HCT116 (cell line): ENCODE measurements around the gene PKD2L1.

ENCODE experiments used
- CTCF ChIP-seq, 3 experiments: fragments of 200-600 bp in 1 of 3; sonication (generic) in 1 of 3; IDR thresholded peaks in 2 of 3; conservative IDR thresholded peaks in 1 of 3; 2 replicates each; pipeline ENCODE4 v1.5.1; 2012 to 2017; ENCODE audit warnings: low read depth in 2 of 3, low read length in 2 of 3, antibody characterized with exemption in 1 of 3, borderline replicate concordance in 1 of 3, control low read depth in 1 of 3, mild to moderate bottlenecking in 1 of 3, mixed read lengths in 1 of 3, mixed run types in 1 of 3, moderate library complexity in 1 of 3; ENCODE audit not compliant: insufficient read depth in 1 of 3
- EZH2 ChIP-seq: fragments of 200-600 bp; sonication (generic); IDR thresholded peaks from 2 replicates; pipeline ENCODE4 v1.6.1; 2017; ENCODE audit warnings: antibody characterized with exemption, mixed run types
- EZH2phosphoT487 ChIP-seq: fragments of 200-600 bp; IDR thresholded peaks from 2 replicates; pipeline ENCODE4 v1.6.1; 2018; ENCODE audit warnings: antibody characterized with exemption, borderline replicate concordance
- POLR2A ChIP-seq: IDR thresholded peaks from 2 replicates; pipeline ENCODE4 v1.7.0; 2011; ENCODE audit warnings: borderline replicate concordance; ENCODE audit not compliant: insufficient read depth, insufficient read length; ENCODE audit errors: extremely low read depth
- RAD21 ChIP-seq: IDR thresholded peaks from 2 replicates; pipeline ENCODE4 v1.6.1; 2012; ENCODE audit warnings: low read depth, mild to moderate bottlenecking
- YY1 ChIP-seq: IDR thresholded peaks from 2 replicates; pipeline ENCODE4 v1.6.1; 2011; ENCODE audit warnings: low read length, low read depth, moderate library complexity, mild to moderate bottlenecking; ENCODE audit not compliant: insufficient replicate concordance; ENCODE audit errors: extremely low read depth
- TF ChIP-seq, protein P1 (sequence below): IDR thresholded peaks from 2 replicates; pipeline ENCODE4 v1.6.1; 2012

DNA sequence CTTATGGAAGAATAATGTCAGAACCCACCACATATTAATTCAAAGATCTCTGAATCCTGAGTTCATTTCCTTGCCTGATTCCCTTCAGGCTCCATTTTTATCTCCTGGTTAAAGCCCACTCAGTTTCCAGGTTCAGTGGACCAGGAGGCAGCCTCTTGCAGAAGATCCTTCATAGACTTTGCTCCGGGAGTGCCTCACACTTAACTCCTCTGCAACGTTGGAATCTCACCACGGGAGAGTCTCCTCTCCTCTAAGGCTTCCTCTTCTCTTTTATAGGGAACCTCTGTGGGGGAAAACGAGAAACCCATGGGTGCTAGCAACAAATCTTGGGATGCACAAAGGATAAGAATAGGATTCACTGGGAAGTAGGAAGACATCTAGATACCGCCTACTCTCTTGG is 41.8 kb downstream of the PKD2L1 start:
- TF ChIP-seq RAD21 (no peak), POLR2A (no peak), CTCF (IDR thresholded peaks at IDR 0.05 in 2 of 3, conservative IDR thresholded peaks at IDR 0.05 in 1 of 3; ENCODE audit: borderline replicate concordance in 1 of 3, insufficient read depth in 1 of 3, low read depth in 2 of 3, low read length in 2 of 3) (no peak), EZH2phosphoT487 (no peak), YY1 (no peak), EZH2 (no peak)
- TF ChIP-seq, protein P1, sequence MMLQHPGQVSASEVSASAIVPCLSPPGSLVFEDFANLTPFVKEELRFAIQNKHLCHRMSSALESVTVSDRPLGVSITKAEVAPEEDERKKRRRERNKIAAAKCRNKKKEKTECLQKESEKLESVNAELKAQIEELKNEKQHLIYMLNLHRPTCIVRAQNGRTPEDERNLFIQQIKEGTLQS: no peak
